H9 (cell line): ENCODE data around the gene PLXND1. TPM values are rescaled to one million over a fixed set of nuclear protein-coding genes. Genes with fewer than 3 reads are reported as not detected.

Experiments used
- DNase-seq: peaks from one replicate; pipeline ENCODE4 v3.0.0-alpha.2; 2017
- H2AFZ ChIP-seq: one replicate; pipeline ENCODE4 v1.6.1; 2013; ENCODE audit warnings: mild to moderate bottlenecking, low read length, control low read depth, moderate library complexity
- H2AK5ac ChIP-seq: 2 replicates; pipeline ENCODE4 v1.6.1; 2013; ENCODE audit warnings: low read length, control low read depth, mixed read lengths; ENCODE audit not compliant: insufficient read length
- H2BK120ac ChIP-seq: one replicate; pipeline ENCODE4 v1.6.1; 2013; ENCODE audit warnings: low read depth, mild to moderate bottlenecking, low read length, control low read depth, inconsistent platforms; ENCODE audit not compliant: poor library complexity, severe bottlenecking
- H2BK12ac ChIP-seq: 2 replicates; pipeline ENCODE4 v1.6.1; 2013; ENCODE audit warnings: low read length, control low read depth, mixed read lengths, low read depth; ENCODE audit not compliant: insufficient read length
- H2BK15ac ChIP-seq: 2 replicates; pipeline ENCODE4 v1.6.1; 2013; ENCODE audit warnings: low read depth, low read length, control low read depth
- H2BK20ac ChIP-seq: one replicate; pipeline ENCODE4 v1.6.1; 2013; ENCODE audit warnings: low read depth, mild to moderate bottlenecking, low read length, control low read depth, inconsistent platforms; ENCODE audit not compliant: poor library complexity, severe bottlenecking
- H2BK5ac ChIP-seq: 2 replicates; pipeline ENCODE4 v1.6.1; 2013; ENCODE audit warnings: low read length, control low read depth, mixed read lengths; ENCODE audit not compliant: insufficient read length
- H3K14ac ChIP-seq: 2 replicates; pipeline ENCODE4 v1.6.1; 2013; ENCODE audit warnings: low read length, control low read depth; ENCODE audit not compliant: insufficient read depth
- H3K18ac ChIP-seq: 2 replicates; pipeline ENCODE4 v1.6.1; 2013; ENCODE audit warnings: low read depth, mild to moderate bottlenecking, mixed read lengths, low read length, control low read depth; ENCODE audit not compliant: insufficient read length
- H3K23ac ChIP-seq: 2 replicates; pipeline ENCODE4 v1.6.1; 2013; ENCODE audit warnings: low read length, control low read depth, mixed read lengths, low read depth; ENCODE audit not compliant: insufficient read length
- H3K23me2 ChIP-seq: 2 replicates; pipeline ENCODE4 v1.6.1; 2013; ENCODE audit warnings: low read depth, mild to moderate bottlenecking, mixed read lengths, low read length, control low read depth; ENCODE audit not compliant: insufficient read length, poor library complexity, severe bottlenecking
- H3K27ac ChIP-seq: 2 replicates; pipeline ENCODE4 v1.5.1; 2013; ENCODE audit warnings: low read length, control low read depth, mixed read lengths, low read depth; ENCODE audit not compliant: insufficient read length
- H3K27me3 ChIP-seq: 2 replicates; pipeline ENCODE4 v1.6.1; 2013; ENCODE audit warnings: low read length, control low read depth, inconsistent platforms; ENCODE audit not compliant: insufficient read depth
- H3K4ac ChIP-seq: 2 replicates; pipeline ENCODE4 v1.6.1; 2013; ENCODE audit warnings: low read depth, mild to moderate bottlenecking, control low read depth, inconsistent platforms, low read length, moderate library complexity
- H3K4me1 ChIP-seq: 2 replicates; pipeline ENCODE4 v1.6.1; 2013; ENCODE audit warnings: low read length, control low read depth, inconsistent platforms; ENCODE audit not compliant: insufficient read depth
- H3K4me2 ChIP-seq: 2 replicates; pipeline ENCODE4 v1.6.1; 2013; ENCODE audit warnings: low read length, control low read depth, mixed read lengths; ENCODE audit not compliant: insufficient read length, insufficient read depth
- H3K56ac ChIP-seq: 2 replicates; pipeline ENCODE4 v1.6.1; 2013; ENCODE audit warnings: low read depth, mild to moderate bottlenecking, mixed read lengths, low read length, control low read depth; ENCODE audit not compliant: insufficient read length
- H3K79me1 ChIP-seq: 2 replicates; pipeline ENCODE4 v1.6.1; 2013; ENCODE audit warnings: low read depth, mild to moderate bottlenecking, moderate library complexity, low read length, control low read depth, inconsistent platforms; ENCODE audit not compliant: insufficient read depth, poor library complexity, severe bottlenecking
- H3K79me2 ChIP-seq: 2 replicates; pipeline ENCODE4 v1.6.1; 2013; ENCODE audit warnings: low read length, control low read depth, inconsistent platforms; ENCODE audit not compliant: insufficient read depth
- H3K9ac ChIP-seq: 2 replicates; pipeline ENCODE4 v1.6.1; 2013; ENCODE audit warnings: low read length, control low read depth, mixed read lengths; ENCODE audit not compliant: insufficient read length; ENCODE audit errors: extremely low read depth
- H3K9me3 ChIP-seq: one replicate; pipeline ENCODE4 v1.6.1; 2013; ENCODE audit warnings: low read depth, low read length, inconsistent platforms; ENCODE audit not compliant: control insufficient read depth
- H3T11ph ChIP-seq: one replicate; pipeline ENCODE4 v1.6.1; 2013; ENCODE audit warnings: mild to moderate bottlenecking, low read length, control low read depth, inconsistent platforms
- H4K20me1 ChIP-seq: one replicate; pipeline ENCODE4 v1.6.1; 2013; ENCODE audit not compliant: control insufficient read depth, insufficient read length, insufficient read depth
- H4K5ac ChIP-seq: 2 replicates; pipeline ENCODE4 v1.6.1; 2013; ENCODE audit warnings: low read depth, mild to moderate bottlenecking, mixed read lengths, low read length, control low read depth; ENCODE audit not compliant: insufficient read length
- H4K8ac ChIP-seq: replicated peaks from 2 replicates; pipeline ENCODE4 v1.6.1; 2013; ENCODE audit warnings: low read length, control low read depth, mixed read lengths, low read depth; ENCODE audit not compliant: insufficient read length
- H4K91ac ChIP-seq: 2 replicates; pipeline ENCODE4 v1.6.1; 2013; ENCODE audit warnings: low read depth, mild to moderate bottlenecking, moderate library complexity, mixed read lengths, low read length, control low read depth; ENCODE audit not compliant: insufficient read length
- H3K27ac Mint-ChIP-seq, 3 experiments: 2 replicates in 2 of 3; 3 replicates in 1 of 3; pipeline ENCODE4 v1.8.0; 2020 to 2021; ENCODE audit warnings: mixed read lengths in 3 of 3, mild to moderate bottlenecking in 1 of 3, moderate library complexity in 1 of 3
- H3K27me3 Mint-ChIP-seq: 2 replicates; pipeline ENCODE4 v1.8.0; 2021; ENCODE audit warnings: low read depth, mild to moderate bottlenecking, moderate library complexity, mixed read lengths
- H3K36me3 Mint-ChIP-seq, 3 experiments: 2 replicates in 2 of 3; 3 replicates in 1 of 3; pipeline ENCODE4 v1.8.0; 2020 to 2021; ENCODE audit warnings: low read depth in 3 of 3, mixed read lengths in 3 of 3; ENCODE audit not compliant: insufficient read depth in 1 of 3
- H3K4me1 Mint-ChIP-seq, 2 experiments: 2 replicates each; pipeline ENCODE4 v1.8.0; 2020; ENCODE audit warnings: mixed read lengths in 2 of 2
- H3K4me3 Mint-ChIP-seq, 2 experiments: 2 replicates in 1 of 2; 3 replicates in 1 of 2; pipeline ENCODE4 v1.8.0; 2020 to 2021; ENCODE audit warnings: mild to moderate bottlenecking in 2 of 2, mixed read lengths in 2 of 2, moderate library complexity in 1 of 2
- H3K9me3 Mint-ChIP-seq, 2 experiments: 2 replicates in 1 of 2; 3 replicates in 1 of 2; pipeline ENCODE4 v1.8.0; 2020; ENCODE audit warnings: mild to moderate bottlenecking in 2 of 2, mixed read lengths in 2 of 2, moderate library complexity in 1 of 2
- CTCF ChIP-seq: fragments of 200-600 bp; sonication (generic); conservative IDR thresholded peaks from 3 replicates; pipeline ENCODE4 v1.8.0; 2021; ENCODE audit warnings: antibody characterized with exemption, mild to moderate bottlenecking
- WGBS: extraction: QIAGEN DNeasy Blood & Tissue Kit; methylation state at CpG from one replicate; pipeline ENCODE4 v1.1.7; 2013; ENCODE audit warnings: missing lambda C conversion rate, low lambda C conversion rate, mixed read lengths; ENCODE audit not compliant: insufficient read length; ENCODE audit errors: extremely low coverage; 5-methylcytosine and 5-hydroxymethylcytosine counted together
- total RNA-seq: library from RNA; stranded (reverse); gene quantifications from 2 replicates; pipeline ENCODE4 v1.2.1, GENCODE V29; 2021

Gene PLXND1
- total RNA-seq, 1 experiment from 2014 or later: 50.9 TPM

GRCh38 chr3:129595544-129596193 is 10.8 kb downstream of the PLXND1 start:
- H3K23me2 ChIP-seq: no peaks in the 10 kb centered on the region
- no peak overlapping the region for H3T11ph ChIP-seq
- H2AK5ac ChIP-seq: no peak overlapping the region
- H2BK20ac ChIP-seq: no peak overlapping the region
- H3K4me2 ChIP-seq: no peak overlapping the region
- H3K4me1 Mint-ChIP-seq: peaks cover 64 to 82% of the 10 kb centered on the region in 2 experiments
- H3K27ac Mint-ChIP-seq: no peak overlapping the region
- no peak overlapping the region for H2BK12ac ChIP-seq
- H3K9me3 ChIP-seq: no peaks in the 10 kb centered on the region
- no peak overlapping the region for H3K9ac ChIP-seq
- no peak overlapping the region for H4K91ac ChIP-seq
- no peak overlapping the region for H4K8ac ChIP-seq
- H3K23ac ChIP-seq: no peak overlapping the region
- H3K4me1 ChIP-seq: peaks cover 8% of the 10 kb centered on the region; the same call in 1 of the 2 replicates
- H3K27me3 Mint-ChIP-seq: no peaks in the 10 kb centered on the region
- H2BK15ac ChIP-seq: no peak overlapping the region
- no peak overlapping the region for H3K14ac ChIP-seq
- H3K9me3 Mint-ChIP-seq: peaks cover 0 to 2% of the 10 kb centered on the region in 2 experiments; a peak in 1 of 5 replicates
- H4K5ac ChIP-seq: no peak overlapping the region
- no peak overlapping the region for H2BK5ac ChIP-seq
- H4K20me1 ChIP-seq: no peaks in the 10 kb centered on the region
- no peak overlapping the region for H3K4me3 Mint-ChIP-seq
- no peaks in the 10 kb centered on the region; a peak in 1 of 7 replicates for H3K36me3 Mint-ChIP-seq
- H3K18ac ChIP-seq: no peak overlapping the region
- no peak overlapping the region for H3K4ac ChIP-seq
- H3K79me2 ChIP-seq: no peaks in the 10 kb centered on the region; the same call in 1 of the 2 replicates
- no peak overlapping the region for H3K56ac ChIP-seq
- DNase-seq: no peak
- H2BK120ac ChIP-seq: no peak overlapping the region
- H3K27me3 ChIP-seq: no peaks in the 10 kb centered on the region
- H3K27ac ChIP-seq: no peak overlapping the region
- no peak for TF ChIP-seq CTCF
- H2AFZ ChIP-seq: no peak overlapping the region
- WGBS: no CpG with 5 or more reads among the region's 10 CpGs
- no peaks in the 10 kb centered on the region for H3K79me1 ChIP-seq
